Stimulated activated CD4-positive, alpha-beta T cell treated with anti-CD3 and anti-CD28 coated beads, TNF-alpha, amount 100 ng/mL, for 4 hours (primary cell): Measurements from ENCODE around the gene GCC1.

Experiments
- DNase-seq, 3 experiments: peaks; one replicate each; pipeline ENCODE4 v3.0.0-alpha.2; 2020; ENCODE audit warnings: low read depth in 3 of 3

GCC1 gene

GRCh38 chr7:127536394-127536691 is 49.1 kb downstream of the GCC1 start:
- no peak for DNase-seq

GRCh38 chr7:127535546-127536393 is 49.6 kb downstream of the GCC1 start:
- no peak for DNase-seq

GRCh38 chr7:127534636-127535035 is 50.8 kb downstream of the GCC1 start:
- no peak for DNase-seq

- DNase-seq, result no peak
Measured at GRCh38 chr7:127532736-127533135, 52.7 kb downstream of the GCC1 start.

GRCh38 chr7:127532151-127532550 is 53.2 kb downstream of the GCC1 start:
- no peak for DNase-seq
